ENCODE results near the gene CPZ.
A peak's percentile ranks its signal among the peaks of the same experiment; 100 is the strongest.

CPZ gene

GRCh38 chr4:8581094-8581861 lies 11.3 kb upstream of the CPZ start:
- DNase-seq = no peak

GRCh38 chr4:8582016-8582415 lies 10.5 kb upstream of the CPZ start:
- no peak for DNase-seq

- DNase-seq = no peak
These were observed 10.1 kb upstream of the CPZ start for GRCh38 chr4:8582436-8582835.

- DNase-seq = no peak
These were observed 9.5 kb upstream of the CPZ start for GRCh38 chr4:8582941-8583654.

- no peak for DNase-seq
These were observed 8.9 kb upstream of the CPZ start for GRCh38 chr4:8583655-8584025.

- no peak for DNase-seq
These were observed 7.4 kb upstream of the CPZ start for GRCh38 chr4:8585186-8585585.

GRCh38 chr4:8585721-8586212 lies 6.8 kb upstream of the CPZ start:
- DNase-seq = no peak

GRCh38 chr4:8586246-8586645 lies 6.3 kb upstream of the CPZ start:
- DNase-seq = no peak

- DNase-seq = peak in 1 of 2 experiments; percentile 7
These were observed 5.7 kb upstream of the CPZ start for GRCh38 chr4:8586671-8587468.

- no peak for DNase-seq
These were observed 4.9 kb upstream of the CPZ start for GRCh38 chr4:8587469-8588195.

- no peak for DNase-seq
These were observed 4.4 kb upstream of the CPZ start for GRCh38 chr4:8588196-8588470.

- no peak for DNase-seq
These were observed 3.2 kb upstream of the CPZ start for GRCh38 chr4:8589336-8589735.

- DNase-seq = no peak
These were observed 2.6 kb upstream of the CPZ start for GRCh38 chr4:8589823-8590545.

GRCh38 chr4:8590546-8590880 lies 2.1 kb upstream of the CPZ start:
- DNase-seq = no peak

GRCh38 chr4:8591114-8591513 lies 1.5 kb upstream of the CPZ start:
- DNase-seq = no peak

GRCh38 chr4:8591626-8592365 lies 769 bp upstream of the CPZ start:
- no peak for DNase-seq

- DNase-seq = no peak
These were observed 915 bp downstream of the CPZ start for GRCh38 chr4:8593264-8594096.

GRCh38 chr4:8594097-8595038 lies 1.8 kb downstream of the CPZ start:
- peak in 1 of 2 experiments; percentile 12 for DNase-seq

GRCh38 chr4:8595237-8596087 lies 2.9 kb downstream of the CPZ start:
- no peak for DNase-seq
